WTC11 (cell line): ENCODE measurements around the gene CDIPT. TPM values are rescaled to one million over a fixed set of nuclear protein-coding genes. Genes with fewer than 3 reads are reported as not detected.

Experiments
- ATAC-seq: fragments of 200-7000 bp; cut with Tn5 transposase; 2 replicates; pipeline ENCODE4 v1.10.0; 2021; ENCODE audit warnings: mild to moderate bottlenecking, moderate library complexity
- CTCF ChIA-PET: fragments of 300-600 bp; sonication (Branson Sonifier 250); formaldehyde crosslinking; loops from one replicate; lab custom pipeline; 2021; ENCODE audit warnings: antibody characterized with exemption; lab: Charles Lee
- POLR2A ChIA-PET: fragments of 350-600 bp; sonication (Branson Sonifier 250); formaldehyde crosslinking; loops from one replicate; lab custom pipeline; 2021; ENCODE audit warnings: antibody characterized with exemption; lab: Charles Lee
- DNase-seq: peaks from one replicate; pipeline ENCODE4 v3.0.0; 2021; ENCODE audit warnings: low spot score
- H3K27ac Mint-ChIP-seq: 2 replicates; pipeline ENCODE4 v1.8.0; 2021; ENCODE audit warnings: mixed read lengths
- H3K27me3 Mint-ChIP-seq: 2 replicates; pipeline ENCODE4 v1.8.0; 2021; ENCODE audit warnings: low read depth, mild to moderate bottlenecking, moderate library complexity, mixed read lengths
- H3K36me3 Mint-ChIP-seq: 2 replicates; pipeline ENCODE4 v1.8.0; 2021; ENCODE audit warnings: mixed read lengths
- H3K4me1 Mint-ChIP-seq: 2 replicates; pipeline ENCODE4 v1.8.0; 2022; ENCODE audit warnings: mixed read lengths
- H3K4me3 Mint-ChIP-seq: 2 replicates; pipeline ENCODE4 v1.8.0; 2021; ENCODE audit warnings: mild to moderate bottlenecking, moderate library complexity, mixed read lengths
- H3K9me3 Mint-ChIP-seq: 2 replicates; pipeline ENCODE4 v1.8.0; 2021; ENCODE audit warnings: mixed read lengths
- CBFB ChIP-seq: sonication (generic); formaldehyde crosslinking; IDR thresholded peaks from 2 replicates; pipeline ENCODE4 v1.8.1; 2022; ENCODE audit warnings: mild to moderate bottlenecking, low read depth, missing genetic modification reagents
- FOXK1 ChIP-seq: sonication (generic); formaldehyde crosslinking; IDR thresholded peaks from 2 replicates; pipeline ENCODE4 v1.8.0; 2022; ENCODE audit warnings: mild to moderate bottlenecking, moderate library complexity, missing genetic modification reagents
- JUN ChIP-seq: sonication (generic); formaldehyde crosslinking; IDR thresholded peaks from 2 replicates; pipeline ENCODE4 v1.8.0; 2023; ENCODE audit warnings: mild to moderate bottlenecking, missing genetic modification reagents
- NFATC4 ChIP-seq: fragments of 250-450 bp; sonication (Bioruptor Pico); IDR thresholded peaks from 2 replicates; pipeline ENCODE4 v1.9.0; 2021; ENCODE audit warnings: mild to moderate bottlenecking
- PRRX2 ChIP-seq: fragments of 250-450 bp; sonication (Bioruptor Pico); IDR thresholded peaks from 2 replicates; pipeline ENCODE4 v1.8.0; 2021; ENCODE audit warnings: mild to moderate bottlenecking
- RORB ChIP-seq: fragments of 250-450 bp; sonication (Bioruptor Pico); IDR thresholded peaks from 2 replicates; pipeline ENCODE4 v1.9.0; 2021; ENCODE audit warnings: mild to moderate bottlenecking
- SMAD4 ChIP-seq: sonication (generic); formaldehyde crosslinking; IDR thresholded peaks from 2 replicates; pipeline ENCODE4 v1.8.0; 2022; ENCODE audit warnings: mild to moderate bottlenecking, missing genetic modification reagents
- TCF7 ChIP-seq: sonication (generic); formaldehyde crosslinking; IDR thresholded peaks from 2 replicates; pipeline ENCODE4 v1.8.0; 2022; ENCODE audit warnings: mild to moderate bottlenecking, low read depth, missing genetic modification reagents, moderate library complexity
- TEAD1 ChIP-seq: sonication (generic); formaldehyde crosslinking; IDR thresholded peaks from 2 replicates; pipeline ENCODE4 v1.8.0; 2022; ENCODE audit warnings: mild to moderate bottlenecking, missing genetic modification reagents
- TEAD4 ChIP-seq: sonication (generic); formaldehyde crosslinking; IDR thresholded peaks from 2 replicates; pipeline ENCODE4 v1.8.0; 2022; ENCODE audit warnings: mild to moderate bottlenecking, missing genetic modification reagents
- ZNF121 ChIP-seq: sonication (generic); formaldehyde crosslinking; IDR thresholded peaks from 2 replicates; pipeline ENCODE4 v1.8.0; 2023; ENCODE audit warnings: missing genetic modification reagents
- ZNF232 ChIP-seq: sonication (generic); formaldehyde crosslinking; IDR thresholded peaks from 2 replicates; pipeline ENCODE4 v1.8.0; 2022; ENCODE audit warnings: mild to moderate bottlenecking, missing genetic modification reagents
- ZNF263 ChIP-seq: sonication (generic); formaldehyde crosslinking; IDR thresholded peaks from 2 replicates; pipeline ENCODE4 v1.8.1; 2022; ENCODE audit warnings: low read depth, mild to moderate bottlenecking, moderate library complexity, missing genetic modification reagents
- ZNF423 ChIP-seq: fragments of 250-450 bp; sonication (Bioruptor Pico); IDR thresholded peaks from 2 replicates; pipeline ENCODE4 v2.1.2; 2022; ENCODE audit warnings: mild to moderate bottlenecking, moderate library complexity
- ZNF671 ChIP-seq: fragments of 250-450 bp; sonication (Bioruptor Pico); IDR thresholded peaks from 2 replicates; pipeline ENCODE4 v1.8.0; 2021; ENCODE audit warnings: mild to moderate bottlenecking
- total RNA-seq: library from RNA; stranded (reverse); gene quantifications from 3 replicates; pipeline ENCODE4 v1.2.3, GENCODE V29; 2021
- TF ChIP-seq, protein P1 (sequence below): sonication (generic); formaldehyde crosslinking; IDR thresholded peaks from 2 replicates; pipeline ENCODE4 v1.8.0; 2022; ENCODE audit warnings: mild to moderate bottlenecking, missing genetic modification reagents
- TF ChIP-seq, protein P2 (sequence below): sonication (generic); formaldehyde crosslinking; IDR thresholded peaks from 2 replicates; pipeline ENCODE4 v1.8.1; 2023; ENCODE audit warnings: mild to moderate bottlenecking, missing genetic modification reagents
- TF ChIP-seq, protein P3 (sequence below): sonication (generic); formaldehyde crosslinking; IDR thresholded peaks from 2 replicates; pipeline ENCODE4 v1.8.0; 2022; ENCODE audit warnings: mild to moderate bottlenecking, missing genetic modification reagents
- TF ChIP-seq, protein P4 (sequence below): sonication (generic); formaldehyde crosslinking; IDR thresholded peaks from 2 replicates; pipeline ENCODE4 v1.8.0; 2023; ENCODE audit warnings: missing genetic modification reagents, mild to moderate bottlenecking, borderline replicate concordance
- TF ChIP-seq, protein P5 (sequence below): sonication (generic); formaldehyde crosslinking; IDR thresholded peaks from 2 replicates; pipeline ENCODE4 v1.8.1; 2022; ENCODE audit warnings: low read depth, missing genetic modification reagents, borderline replicate concordance
- TF ChIP-seq, protein P6 (sequence below): fragments of 250-450 bp; sonication (Bioruptor Pico); IDR thresholded peaks from 2 replicates; pipeline ENCODE4 v1.9.0; 2021; ENCODE audit warnings: mild to moderate bottlenecking
- TF ChIP-seq, protein P7 (sequence below): sonication (generic); formaldehyde crosslinking; IDR thresholded peaks from 2 replicates; pipeline ENCODE4 v1.8.1; 2022; ENCODE audit warnings: mild to moderate bottlenecking, moderate library complexity, missing genetic modification reagents
- TF ChIP-seq, protein P8 (sequence below): sonication (generic); formaldehyde crosslinking; IDR thresholded peaks from 2 replicates; pipeline ENCODE4 v1.8.1; 2023; ENCODE audit warnings: mild to moderate bottlenecking, missing genetic modification reagents, moderate library complexity

The CDIPT gene
- total RNA-seq, 1 experiment from 2014 or later, result 71.7 TPM

DNA sequence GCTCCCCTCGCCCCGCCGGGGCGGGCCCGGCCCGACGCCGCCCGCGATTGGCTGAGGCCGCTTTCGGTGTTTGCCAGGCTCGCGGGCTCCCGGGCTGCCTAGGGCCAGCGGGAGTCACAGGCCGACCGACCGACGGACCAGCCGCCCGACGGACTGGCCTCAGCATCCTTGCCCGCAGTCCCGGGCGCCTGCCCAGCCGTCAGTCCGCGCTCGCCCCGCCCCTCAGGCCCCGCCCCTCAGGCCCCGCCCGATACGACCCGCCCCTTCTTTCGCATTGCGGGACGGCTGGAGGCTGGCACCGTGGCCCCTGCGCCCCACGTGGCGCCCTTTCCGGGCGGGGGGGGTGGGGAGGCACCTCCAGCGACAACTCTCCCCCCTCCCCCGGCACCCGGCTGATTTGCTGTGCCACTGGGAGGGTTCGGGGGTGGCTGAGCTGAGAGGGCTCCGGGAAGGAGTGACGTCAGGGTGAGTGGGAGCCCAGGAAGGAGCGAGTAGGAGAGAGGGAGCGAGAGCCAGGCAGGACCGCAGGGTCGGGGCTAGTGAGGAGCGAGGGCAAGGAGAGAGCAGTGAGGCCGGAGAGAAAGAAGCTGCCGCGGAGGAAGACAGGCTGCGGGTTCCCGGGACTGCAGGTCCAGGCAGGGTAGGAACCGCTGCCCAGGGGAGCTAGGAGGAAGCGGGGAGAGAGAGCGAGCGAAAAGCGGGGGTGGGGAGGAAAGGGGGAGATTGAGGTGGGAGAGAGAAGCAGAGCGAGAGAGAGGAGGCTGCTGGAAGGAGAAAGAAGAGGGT is 37.3 kb upstream of the CDIPT start, which contains the start of gene ASPHD1:
TSS of gene ASPHD1 (plus strand) at position 387 of the 786 bp plus-strand sequence. CDS start 484 bp downstream, outside the sequence.
- ChIA-PET POLR2A (interaction anchor here (0.6 to 3.6 kb wide), 10 partner anchors 14 to 95 kb away, joined by 3 to 14 read pairs (median 4); partner anchors contain the start of genes CDIPT, HIRIP3, KCTD13 and TAOK2), CTCF (interaction anchor here (0.7 to 4.8 kb wide), 43 partner anchors 9 to 926 kb away, joined by 3 to 42 read pairs (median 5); partner anchors contain the start of genes ALDOA, CDIPT, KCTD13 and KIF22)
- H3K4me1 Mint-ChIP-seq, result peaks cover 33% of the 10 kb centered on the region
- no peaks in the 10 kb centered on the region for H3K27me3 Mint-ChIP-seq
- peaks cover 9% of the 10 kb centered on the region; the same call in 1 of the 2 replicates for H3K36me3 Mint-ChIP-seq
- peak within 1 kb of the TSS; percentile 98 for H3K4me3 Mint-ChIP-seq
- ATAC-seq (peak; percentile 54), DNase-seq (peak; percentile 86)
- H3K9me3 Mint-ChIP-seq, result no peaks in the 10 kb centered on the region
- H3K27ac Mint-ChIP-seq, result peak within 1 kb of the TSS; percentile 91
- TF ChIP-seq, protein P1, sequence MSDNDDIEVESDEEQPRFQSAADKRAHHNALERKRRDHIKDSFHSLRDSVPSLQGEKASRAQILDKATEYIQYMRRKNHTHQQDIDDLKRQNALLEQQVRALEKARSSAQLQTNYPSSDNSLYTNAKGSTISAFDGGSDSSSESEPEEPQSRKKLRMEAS (CRISPR knock-in tag), result peak; percentile 45; the same call in 1 of the 2 replicates
- TF ChIP-seq, protein P2, sequence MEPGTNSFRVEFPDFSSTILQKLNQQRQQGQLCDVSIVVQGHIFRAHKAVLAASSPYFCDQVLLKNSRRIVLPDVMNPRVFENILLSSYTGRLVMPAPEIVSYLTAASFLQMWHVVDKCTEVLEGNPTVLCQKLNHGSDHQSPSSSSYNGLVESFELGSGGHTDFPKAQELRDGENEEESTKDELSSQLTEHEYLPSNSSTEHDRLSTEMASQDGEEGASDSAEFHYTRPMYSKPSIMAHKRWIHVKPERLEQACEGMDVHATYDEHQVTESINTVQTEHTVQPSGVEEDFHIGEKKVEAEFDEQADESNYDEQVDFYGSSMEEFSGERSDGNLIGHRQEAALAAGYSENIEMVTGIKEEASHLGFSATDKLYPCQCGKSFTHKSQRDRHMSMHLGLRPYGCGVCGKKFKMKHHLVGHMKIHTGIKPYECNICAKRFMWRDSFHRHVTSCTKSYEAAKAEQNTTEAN (CRISPR knock-in tag), result no peak
- no peak for TF ChIP-seq RORB (CRISPR knock-in tag)
- no peak for TF ChIP-seq PRRX2 (CRISPR knock-in tag)
- TF ChIP-seq TEAD4, result peak; percentile 59; the same call in 1 of the 2 replicates
- TF ChIP-seq JUN (CRISPR knock-in tag), result no peak
- TF ChIP-seq SMAD4 (CRISPR knock-in tag), result no peak
- no peak for TF ChIP-seq FOXK1
- no peak for TF ChIP-seq ZNF671 (CRISPR knock-in tag)
- no peak; the same call in 1 of the 2 replicates for TF ChIP-seq ZNF232
- TF ChIP-seq, protein P3, sequence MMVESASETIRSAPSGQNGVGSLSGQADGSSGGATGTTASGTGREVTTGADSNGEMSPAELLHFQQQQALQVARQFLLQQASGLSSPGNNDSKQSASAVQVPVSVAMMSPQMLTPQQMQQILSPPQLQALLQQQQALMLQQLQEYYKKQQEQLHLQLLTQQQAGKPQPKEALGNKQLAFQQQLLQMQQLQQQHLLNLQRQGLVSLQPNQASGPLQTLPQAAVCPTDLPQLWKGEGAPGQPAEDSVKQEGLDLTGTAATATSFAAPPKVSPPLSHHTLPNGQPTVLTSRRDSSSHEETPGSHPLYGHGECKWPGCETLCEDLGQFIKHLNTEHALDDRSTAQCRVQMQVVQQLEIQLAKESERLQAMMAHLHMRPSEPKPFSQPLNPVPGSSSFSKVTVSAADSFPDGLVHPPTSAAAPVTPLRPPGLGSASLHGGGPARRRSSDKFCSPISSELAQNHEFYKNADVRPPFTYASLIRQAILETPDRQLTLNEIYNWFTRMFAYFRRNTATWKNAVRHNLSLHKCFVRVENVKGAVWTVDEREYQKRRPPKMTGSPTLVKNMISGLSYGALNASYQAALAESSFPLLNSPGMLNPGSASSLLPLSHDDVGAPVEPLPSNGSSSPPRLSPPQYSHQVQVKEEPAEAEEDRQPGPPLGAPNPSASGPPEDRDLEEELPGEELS (CRISPR knock-in tag), result peak; percentile 91; the same call in 1 of the 2 replicates
- TF ChIP-seq, protein P4, sequence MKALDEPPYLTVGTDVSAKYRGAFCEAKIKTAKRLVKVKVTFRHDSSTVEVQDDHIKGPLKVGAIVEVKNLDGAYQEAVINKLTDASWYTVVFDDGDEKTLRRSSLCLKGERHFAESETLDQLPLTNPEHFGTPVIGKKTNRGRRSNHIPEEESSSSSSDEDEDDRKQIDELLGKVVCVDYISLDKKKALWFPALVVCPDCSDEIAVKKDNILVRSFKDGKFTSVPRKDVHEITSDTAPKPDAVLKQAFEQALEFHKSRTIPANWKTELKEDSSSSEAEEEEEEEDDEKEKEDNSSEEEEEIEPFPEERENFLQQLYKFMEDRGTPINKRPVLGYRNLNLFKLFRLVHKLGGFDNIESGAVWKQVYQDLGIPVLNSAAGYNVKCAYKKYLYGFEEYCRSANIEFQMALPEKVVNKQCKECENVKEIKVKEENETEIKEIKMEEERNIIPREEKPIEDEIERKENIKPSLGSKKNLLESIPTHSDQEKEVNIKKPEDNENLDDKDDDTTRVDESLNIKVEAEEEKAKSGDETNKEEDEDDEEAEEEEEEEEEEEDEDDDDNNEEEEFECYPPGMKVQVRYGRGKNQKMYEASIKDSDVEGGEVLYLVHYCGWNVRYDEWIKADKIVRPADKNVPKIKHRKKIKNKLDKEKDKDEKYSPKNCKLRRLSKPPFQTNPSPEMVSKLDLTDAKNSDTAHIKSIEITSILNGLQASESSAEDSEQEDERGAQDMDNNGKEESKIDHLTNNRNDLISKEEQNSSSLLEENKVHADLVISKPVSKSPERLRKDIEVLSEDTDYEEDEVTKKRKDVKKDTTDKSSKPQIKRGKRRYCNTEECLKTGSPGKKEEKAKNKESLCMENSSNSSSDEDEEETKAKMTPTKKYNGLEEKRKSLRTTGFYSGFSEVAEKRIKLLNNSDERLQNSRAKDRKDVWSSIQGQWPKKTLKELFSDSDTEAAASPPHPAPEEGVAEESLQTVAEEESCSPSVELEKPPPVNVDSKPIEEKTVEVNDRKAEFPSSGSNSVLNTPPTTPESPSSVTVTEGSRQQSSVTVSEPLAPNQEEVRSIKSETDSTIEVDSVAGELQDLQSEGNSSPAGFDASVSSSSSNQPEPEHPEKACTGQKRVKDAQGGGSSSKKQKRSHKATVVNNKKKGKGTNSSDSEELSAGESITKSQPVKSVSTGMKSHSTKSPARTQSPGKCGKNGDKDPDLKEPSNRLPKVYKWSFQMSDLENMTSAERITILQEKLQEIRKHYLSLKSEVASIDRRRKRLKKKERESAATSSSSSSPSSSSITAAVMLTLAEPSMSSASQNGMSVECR (CRISPR knock-in tag), result peak; percentile 99
- TF ChIP-seq TCF7 (CRISPR knock-in tag), result peak; percentile 24; the same call in 1 of the 2 replicates
- TF ChIP-seq, protein P5, sequence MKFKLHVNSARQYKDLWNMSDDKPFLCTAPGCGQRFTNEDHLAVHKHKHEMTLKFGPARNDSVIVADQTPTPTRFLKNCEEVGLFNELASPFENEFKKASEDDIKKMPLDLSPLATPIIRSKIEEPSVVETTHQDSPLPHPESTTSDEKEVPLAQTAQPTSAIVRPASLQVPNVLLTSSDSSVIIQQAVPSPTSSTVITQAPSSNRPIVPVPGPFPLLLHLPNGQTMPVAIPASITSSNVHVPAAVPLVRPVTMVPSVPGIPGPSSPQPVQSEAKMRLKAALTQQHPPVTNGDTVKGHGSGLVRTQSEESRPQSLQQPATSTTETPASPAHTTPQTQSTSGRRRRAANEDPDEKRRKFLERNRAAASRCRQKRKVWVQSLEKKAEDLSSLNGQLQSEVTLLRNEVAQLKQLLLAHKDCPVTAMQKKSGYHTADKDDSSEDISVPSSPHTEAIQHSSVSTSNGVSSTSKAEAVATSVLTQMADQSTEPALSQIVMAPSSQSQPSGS (CRISPR knock-in tag), result no peak
- TF ChIP-seq TEAD1 (CRISPR knock-in tag), result 0 out of 2 replicates have a peak, but pooled peaks have one; percentile 55
- no peak for TF ChIP-seq ZNF121
- no peak for TF ChIP-seq ZNF423
- 0 out of 2 replicates have a peak, but pooled peaks have one; percentile 5 for TF ChIP-seq ZNF263 (CRISPR knock-in tag)
- TF ChIP-seq, protein P6, sequence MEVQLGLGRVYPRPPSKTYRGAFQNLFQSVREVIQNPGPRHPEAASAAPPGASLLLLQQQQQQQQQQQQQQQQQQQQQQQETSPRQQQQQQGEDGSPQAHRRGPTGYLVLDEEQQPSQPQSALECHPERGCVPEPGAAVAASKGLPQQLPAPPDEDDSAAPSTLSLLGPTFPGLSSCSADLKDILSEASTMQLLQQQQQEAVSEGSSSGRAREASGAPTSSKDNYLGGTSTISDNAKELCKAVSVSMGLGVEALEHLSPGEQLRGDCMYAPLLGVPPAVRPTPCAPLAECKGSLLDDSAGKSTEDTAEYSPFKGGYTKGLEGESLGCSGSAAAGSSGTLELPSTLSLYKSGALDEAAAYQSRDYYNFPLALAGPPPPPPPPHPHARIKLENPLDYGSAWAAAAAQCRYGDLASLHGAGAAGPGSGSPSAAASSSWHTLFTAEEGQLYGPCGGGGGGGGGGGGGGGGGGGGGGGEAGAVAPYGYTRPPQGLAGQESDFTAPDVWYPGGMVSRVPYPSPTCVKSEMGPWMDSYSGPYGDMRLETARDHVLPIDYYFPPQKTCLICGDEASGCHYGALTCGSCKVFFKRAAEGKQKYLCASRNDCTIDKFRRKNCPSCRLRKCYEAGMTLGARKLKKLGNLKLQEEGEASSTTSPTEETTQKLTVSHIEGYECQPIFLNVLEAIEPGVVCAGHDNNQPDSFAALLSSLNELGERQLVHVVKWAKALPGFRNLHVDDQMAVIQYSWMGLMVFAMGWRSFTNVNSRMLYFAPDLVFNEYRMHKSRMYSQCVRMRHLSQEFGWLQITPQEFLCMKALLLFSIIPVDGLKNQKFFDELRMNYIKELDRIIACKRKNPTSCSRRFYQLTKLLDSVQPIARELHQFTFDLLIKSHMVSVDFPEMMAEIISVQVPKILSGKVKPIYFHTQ (CRISPR knock-in tag), result no peak
- TF ChIP-seq, protein P7, sequence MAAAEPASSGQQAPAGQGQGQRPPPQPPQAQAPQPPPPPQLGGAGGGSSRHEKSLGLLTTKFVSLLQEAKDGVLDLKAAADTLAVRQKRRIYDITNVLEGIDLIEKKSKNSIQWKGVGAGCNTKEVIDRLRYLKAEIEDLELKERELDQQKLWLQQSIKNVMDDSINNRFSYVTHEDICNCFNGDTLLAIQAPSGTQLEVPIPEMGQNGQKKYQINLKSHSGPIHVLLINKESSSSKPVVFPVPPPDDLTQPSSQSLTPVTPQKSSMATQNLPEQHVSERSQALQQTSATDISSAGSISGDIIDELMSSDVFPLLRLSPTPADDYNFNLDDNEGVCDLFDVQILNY (CRISPR knock-in tag), result peak; percentile 86; the same call in 1 of the 2 replicates
- TF ChIP-seq CBFB (CRISPR knock-in tag), result 0 out of 2 replicates have a peak, but pooled peaks have one; percentile 48
- TF ChIP-seq NFATC4, result no peak
- TF ChIP-seq, protein P8, sequence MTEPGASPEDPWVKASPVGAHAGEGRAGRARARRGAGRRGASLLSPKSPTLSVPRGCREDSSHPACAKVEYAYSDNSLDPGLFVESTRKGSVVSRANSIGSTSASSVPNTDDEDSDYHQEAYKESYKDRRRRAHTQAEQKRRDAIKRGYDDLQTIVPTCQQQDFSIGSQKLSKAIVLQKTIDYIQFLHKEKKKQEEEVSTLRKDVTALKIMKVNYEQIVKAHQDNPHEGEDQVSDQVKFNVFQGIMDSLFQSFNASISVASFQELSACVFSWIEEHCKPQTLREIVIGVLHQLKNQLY, result no peak
